D721Med (cell line): ENCODE data around the gene KISS1R.

Experiments
- DNase-seq: peaks from one replicate; pipeline ENCODE4 v3.0.0; 2011; ENCODE audit warnings: low spot score; ENCODE audit not compliant: insufficient read length
- FAIRE-seq: peaks from 2 replicates; lab custom pipeline; 2011; peaks lifted over from hg19 to GRCh38; lab: Jason Lieb, UNC
- TF ChIP-seq, protein P1 (sequence below): IDR thresholded peaks from 2 replicates; pipeline ENCODE4 v1.5.1; 2012; ENCODE audit warnings: mild to moderate bottlenecking, control low read depth; ENCODE audit not compliant: insufficient read depth; ENCODE audit errors: missing control alignments

KISS1R gene

DNA sequence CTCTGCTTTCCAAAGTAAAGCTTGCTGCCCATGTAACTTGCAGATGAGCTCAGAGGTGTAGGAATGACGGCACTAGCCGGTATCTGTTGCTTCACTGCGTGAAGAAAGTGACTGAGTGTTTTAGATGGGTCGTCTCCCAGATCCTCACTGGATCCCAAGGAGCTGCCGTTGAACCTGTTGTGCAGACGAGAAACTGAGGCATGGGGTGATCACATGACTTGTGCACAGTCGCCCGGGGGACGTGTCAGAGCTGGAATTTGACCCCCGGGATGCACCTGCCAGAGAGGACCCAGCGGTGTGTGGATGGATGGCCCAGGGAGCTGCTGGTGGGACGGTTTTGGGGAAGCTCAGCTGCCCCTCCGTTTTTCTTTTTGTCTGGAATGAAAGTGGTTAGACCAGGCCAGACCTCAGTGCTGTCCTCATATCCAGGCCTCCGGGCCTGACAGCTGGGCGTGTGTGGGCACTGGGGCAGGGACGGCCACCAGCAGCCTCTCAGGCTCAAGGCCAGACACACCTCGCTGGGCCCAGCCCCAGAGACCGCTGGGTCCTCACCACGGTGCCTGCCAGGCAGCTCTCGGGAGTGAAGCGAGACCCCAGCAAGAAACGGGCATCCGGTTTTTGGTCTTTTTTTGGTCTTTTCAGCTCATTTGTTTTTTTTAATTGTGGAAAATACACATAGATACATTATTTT, 21.2 kb downstream of the KISS1R start:
- DNase-seq (no peak), FAIRE-seq (no peak)
- TF ChIP-seq, protein P1, sequence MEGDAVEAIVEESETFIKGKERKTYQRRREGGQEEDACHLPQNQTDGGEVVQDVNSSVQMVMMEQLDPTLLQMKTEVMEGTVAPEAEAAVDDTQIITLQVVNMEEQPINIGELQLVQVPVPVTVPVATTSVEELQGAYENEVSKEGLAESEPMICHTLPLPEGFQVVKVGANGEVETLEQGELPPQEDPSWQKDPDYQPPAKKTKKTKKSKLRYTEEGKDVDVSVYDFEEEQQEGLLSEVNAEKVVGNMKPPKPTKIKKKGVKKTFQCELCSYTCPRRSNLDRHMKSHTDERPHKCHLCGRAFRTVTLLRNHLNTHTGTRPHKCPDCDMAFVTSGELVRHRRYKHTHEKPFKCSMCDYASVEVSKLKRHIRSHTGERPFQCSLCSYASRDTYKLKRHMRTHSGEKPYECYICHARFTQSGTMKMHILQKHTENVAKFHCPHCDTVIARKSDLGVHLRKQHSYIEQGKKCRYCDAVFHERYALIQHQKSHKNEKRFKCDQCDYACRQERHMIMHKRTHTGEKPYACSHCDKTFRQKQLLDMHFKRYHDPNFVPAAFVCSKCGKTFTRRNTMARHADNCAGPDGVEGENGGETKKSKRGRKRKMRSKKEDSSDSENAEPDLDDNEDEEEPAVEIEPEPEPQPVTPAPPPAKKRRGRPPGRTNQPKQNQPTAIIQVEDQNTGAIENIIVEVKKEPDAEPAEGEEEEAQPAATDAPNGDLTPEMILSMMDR = no peak

DNA sequence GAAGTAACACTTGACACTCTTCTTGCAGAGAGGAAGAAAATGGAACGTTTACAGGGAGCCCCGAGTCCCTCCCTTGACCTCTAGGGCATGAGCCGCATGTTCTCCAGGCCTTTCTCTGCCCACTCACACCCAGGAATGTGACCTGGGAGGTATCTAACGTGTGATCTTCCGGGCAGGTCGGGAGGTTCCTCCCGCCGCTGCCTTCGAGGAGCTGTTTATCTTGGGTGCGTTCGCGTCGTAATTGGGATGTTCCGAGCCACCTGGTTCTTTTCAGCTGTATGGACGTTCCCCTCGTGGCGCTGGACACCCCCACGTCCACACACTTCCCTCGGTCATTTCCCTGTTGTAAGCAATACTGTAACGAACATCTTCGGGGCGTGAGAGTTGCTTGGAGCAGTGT, 22.3 kb downstream of the KISS1R start:
- TF ChIP-seq, protein P1 = no peak
- no peak for FAIRE-seq

DNA sequence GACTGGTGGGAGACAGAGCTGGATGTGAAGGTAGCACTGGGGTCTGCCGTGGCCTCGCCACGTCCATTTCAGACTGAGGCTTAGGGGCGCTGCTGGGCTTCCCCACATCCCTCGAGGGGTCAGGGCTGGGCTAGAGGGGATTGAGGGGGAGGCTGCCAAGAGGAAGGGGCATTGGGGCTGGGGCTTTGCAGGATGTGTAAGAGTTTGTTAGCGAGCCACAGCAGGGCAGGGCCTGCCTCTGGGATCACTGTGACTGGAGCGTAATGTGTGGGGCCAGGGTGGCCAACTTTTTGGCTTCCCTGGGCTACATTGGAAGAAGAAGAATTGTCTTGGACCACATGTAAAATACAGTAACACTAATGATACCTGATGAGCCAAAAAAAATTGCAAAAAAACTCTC, 22.8 kb downstream of the KISS1R start:
- DNase-seq (no peak), FAIRE-seq (no peak)
- TF ChIP-seq, protein P1 = no peak

More for the DNA sequence above, 22.3 kb downstream of the KISS1R start:
- DNase-seq = no peak

DNA sequence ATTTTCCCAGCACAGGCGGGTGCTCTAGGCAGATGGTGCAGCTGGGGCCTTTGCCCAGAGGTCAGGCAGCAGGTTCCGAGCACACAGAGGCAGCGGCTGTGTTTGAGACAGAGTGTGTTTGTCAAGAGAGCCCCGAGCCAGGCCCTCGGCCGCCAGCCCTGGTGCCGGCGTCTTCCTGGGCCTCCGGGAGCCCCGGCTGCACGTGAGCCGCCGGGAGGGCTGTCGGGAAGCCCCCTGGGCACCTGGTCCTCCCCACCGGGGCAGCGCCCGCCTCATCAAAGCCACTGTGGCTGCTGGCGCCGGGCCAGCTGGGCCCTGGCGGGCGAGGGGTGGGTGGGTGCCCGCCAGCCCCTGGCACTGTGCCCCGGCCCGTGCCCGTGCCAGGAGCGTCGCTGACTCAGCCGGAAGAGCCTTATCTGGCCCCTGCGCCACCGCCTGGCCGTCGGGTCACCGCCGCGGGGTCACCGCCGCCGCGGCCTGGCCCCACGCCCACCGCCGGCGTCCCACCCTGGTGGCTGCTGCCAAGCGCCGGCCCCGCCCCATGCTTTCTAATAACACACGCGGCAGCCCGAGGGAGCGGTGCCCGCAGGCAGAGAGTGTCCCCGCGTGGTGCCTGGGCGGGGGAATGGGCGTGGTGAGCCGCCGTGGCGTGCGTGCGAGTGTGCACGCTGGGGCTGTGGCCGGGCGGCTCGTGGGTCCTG, 23.6 kb downstream of the KISS1R start:
- DNase-seq (no peak), FAIRE-seq (no peak)
- TF ChIP-seq, protein P1 = no peak

DNA sequence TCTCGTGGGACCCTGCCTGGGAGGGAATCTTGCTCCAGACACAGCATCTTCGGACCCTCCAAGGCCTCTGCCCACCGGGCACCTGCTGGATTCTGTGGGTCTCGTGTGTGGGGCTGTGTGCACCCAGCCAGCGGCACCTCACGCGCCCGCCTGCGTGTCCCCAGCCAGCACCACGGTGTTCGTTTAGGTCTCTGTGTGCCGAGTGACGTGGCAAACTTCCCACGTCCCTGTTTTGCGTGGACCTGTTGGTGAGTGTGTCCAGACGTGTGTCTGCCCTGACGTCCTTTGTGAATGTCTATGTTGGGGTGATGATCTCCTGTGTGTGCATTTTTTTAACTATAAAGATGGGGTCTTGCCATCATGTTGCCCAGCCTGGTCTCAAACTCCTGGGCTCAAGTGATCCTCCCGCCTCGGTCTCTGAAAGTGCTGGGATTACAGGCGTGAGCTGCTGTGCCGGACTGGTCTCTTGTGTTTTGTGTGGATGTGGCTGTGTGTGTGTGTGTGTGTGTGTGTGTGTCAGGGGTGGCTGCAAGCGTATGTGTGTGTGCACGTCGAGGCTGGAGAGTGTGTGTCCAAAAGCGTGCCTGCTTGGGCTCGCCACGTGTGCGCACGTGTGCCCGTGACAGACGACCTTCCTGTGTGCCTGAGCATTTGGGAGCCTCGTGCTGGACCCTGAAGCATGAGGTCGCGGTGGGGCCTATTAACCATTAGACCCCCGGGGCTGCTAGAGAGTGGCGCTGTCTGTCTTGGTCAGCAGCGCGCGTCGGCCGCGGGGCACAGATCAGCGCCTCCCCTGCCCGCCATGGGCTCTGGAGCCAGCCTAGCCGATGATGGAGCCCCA, 24.4 kb downstream of the KISS1R start:
- FAIRE-seq = no peak
- DNase-seq = no peak
- TF ChIP-seq, protein P1 = no peak

DNA sequence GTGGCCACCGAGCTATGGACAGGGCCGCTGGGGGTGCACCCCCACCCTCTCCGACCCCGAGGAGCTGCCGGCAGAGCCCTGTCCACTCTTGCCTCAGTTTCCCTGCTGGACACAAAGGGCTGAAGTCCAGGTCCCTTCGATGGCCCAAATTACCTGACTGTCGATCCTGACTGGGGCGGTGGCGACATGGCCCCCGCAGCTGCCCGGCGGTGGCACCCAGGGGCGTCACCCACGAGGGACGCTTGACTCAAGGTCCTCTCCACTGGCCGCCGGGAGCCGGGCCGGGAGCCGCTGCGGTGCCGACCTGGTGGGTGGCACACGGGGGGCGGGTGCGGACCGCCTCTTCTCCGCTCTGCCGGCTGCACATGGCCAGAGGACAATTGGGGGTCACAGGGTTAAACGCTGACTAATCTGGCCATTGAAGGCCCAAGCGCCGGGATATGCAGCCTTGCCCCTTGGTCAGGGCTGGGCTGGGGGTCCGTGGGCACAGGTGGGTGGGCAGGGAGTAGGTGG, 25.1 kb downstream of the KISS1R start:
- TF ChIP-seq, protein P1 = no peak
- DNase-seq = no peak
- FAIRE-seq = no peak
